Ammon's horn (tissue), 1 donor: ENCODE data around the gene CUX1.
"Not testable (repeated sequence)": the region's sequence is repeated elsewhere in the genome, so short reads cannot be mapped to it uniquely, and the experiment has no call there.

Source experiments
- DNase-seq: peaks from one replicate; pipeline ENCODE4 v3.0.0-alpha.2; 2016; ENCODE audit warnings: low spot score

The CUX1 gene

DNA sequence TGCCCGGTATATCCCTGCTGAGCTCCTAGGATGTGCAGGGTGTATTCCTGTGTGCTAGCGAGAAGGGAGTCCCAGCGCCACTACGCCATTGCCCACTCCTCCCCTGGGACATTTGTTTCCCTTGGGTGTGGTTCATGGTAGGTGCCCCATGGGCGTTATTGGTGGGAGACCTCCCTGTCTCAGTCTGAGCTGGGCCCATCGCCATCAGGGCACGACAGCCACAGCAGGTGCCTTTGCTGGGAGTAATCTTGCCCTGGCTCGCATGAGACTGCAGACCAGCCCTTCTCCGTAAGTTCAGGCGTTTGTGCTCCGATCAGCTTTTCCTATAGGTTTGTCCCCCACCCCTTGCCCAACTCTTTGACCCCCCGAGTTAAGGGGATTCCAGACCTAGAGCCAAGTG, 332.0 kb downstream of the CUX1 start:
- DNase-seq: no peak

DNA sequence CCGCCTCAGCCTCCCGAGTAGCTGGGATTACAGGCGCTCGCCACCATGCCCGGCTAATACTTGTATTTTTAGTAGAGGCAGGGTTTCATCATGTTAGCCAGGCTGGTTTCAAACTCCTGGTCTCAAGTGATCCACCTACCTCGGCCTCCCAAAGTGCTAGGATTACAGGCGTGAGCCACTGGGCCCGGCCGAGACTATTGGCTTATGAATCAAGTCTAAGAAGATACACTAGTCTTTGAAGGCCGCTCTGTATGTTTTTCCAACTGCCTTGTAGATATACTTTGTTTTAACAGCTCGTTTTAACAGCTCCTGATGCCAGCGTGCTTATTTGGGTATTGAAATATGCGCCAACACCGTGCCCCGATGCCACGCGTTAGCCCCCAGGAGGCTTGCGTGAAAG, 332.8 kb downstream of the CUX1 start:
- no peak for DNase-seq

DNA sequence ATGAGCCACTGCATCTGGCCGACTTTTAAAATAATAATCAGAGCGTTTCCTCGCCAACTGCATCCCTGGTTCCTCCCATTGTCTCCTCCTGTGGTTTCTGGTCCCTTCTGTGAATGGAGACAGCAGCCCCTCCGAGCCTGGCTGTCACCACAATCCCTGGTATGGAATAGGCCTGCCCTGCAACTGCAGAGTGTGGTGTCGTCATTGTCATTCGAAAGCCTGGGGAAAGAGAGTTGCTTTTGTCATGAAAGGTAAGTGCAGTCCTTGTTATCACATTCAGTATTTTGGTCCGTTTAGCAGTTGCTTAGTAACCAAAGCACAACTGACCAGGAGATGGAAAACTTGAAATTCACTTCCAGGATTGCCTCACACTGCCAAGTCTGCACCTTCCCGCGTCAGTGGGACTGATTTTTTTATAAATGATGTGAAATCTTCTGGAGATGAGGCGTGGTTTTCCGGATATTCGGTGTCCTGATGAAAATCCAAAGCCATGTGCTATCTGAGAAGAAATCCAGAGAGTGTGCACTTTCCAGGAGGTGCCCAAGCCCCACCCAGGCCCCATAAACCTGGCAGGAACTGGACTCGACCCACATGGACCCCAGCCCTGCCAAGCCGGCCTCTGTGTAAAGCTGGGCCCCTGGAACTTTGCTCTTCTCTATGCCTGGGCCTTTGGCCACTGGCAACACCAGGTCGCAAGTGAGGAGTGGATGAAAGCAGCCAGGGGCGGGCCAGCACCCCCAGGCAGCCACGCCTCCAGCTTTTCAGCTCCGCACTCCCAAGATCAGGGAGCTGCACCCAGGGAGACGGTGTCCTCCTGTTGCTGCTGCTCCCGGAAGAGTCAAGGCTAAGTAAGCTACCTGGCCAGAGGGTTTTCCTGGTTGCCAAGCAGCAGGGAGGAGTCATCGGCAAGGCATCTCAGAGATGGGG, 335.5 kb downstream of the CUX1 start:
- DNase-seq: no peak

DNA sequence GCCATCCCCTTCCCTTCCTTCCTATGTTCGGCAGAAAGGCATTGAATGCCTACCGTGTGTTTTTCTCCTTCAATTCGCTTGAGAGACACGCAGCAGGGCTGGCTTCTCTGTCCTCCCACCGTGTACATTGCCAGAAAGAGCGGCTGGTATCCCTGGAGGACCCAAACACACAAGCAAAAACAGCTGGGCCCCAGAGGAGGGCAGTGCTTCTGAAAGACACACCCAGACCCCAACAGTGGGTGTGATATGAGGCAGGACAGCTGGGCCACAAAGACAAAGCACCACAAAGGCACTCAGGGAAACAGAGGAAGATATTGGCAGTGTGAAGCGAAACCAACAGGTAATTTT, 336.1 kb downstream of the CUX1 start:
- DNase-seq: no peak

GRCh38 chr7:102154425-102154824, 337.0 kb downstream of the CUX1 start:
- DNase-seq: no peak

GRCh38 chr7:102155821-102156441, 338.5 kb downstream of the CUX1 start:
- DNase-seq: no peak

DNA sequence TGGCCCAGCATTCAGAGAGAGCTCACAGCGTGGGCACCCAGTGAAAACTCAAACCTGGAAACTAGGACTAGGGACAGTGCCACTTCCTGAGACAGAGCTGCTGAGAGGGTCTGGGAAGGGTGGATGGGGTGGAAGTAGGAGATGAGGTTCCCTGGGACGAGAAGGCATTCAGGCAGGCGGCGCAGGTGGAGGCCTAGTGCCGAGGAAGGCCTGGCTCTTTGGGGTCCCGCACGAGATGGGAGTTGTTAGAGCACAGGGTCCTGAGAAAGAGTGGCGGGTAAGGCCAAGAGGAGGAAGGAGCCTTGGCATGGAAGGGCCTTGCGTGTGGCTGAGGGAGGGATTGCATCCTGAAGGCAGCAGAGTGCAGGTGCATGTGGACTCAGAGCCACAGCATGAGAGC, 339.4 kb downstream of the CUX1 start:
- DNase-seq: no peak

DNA sequence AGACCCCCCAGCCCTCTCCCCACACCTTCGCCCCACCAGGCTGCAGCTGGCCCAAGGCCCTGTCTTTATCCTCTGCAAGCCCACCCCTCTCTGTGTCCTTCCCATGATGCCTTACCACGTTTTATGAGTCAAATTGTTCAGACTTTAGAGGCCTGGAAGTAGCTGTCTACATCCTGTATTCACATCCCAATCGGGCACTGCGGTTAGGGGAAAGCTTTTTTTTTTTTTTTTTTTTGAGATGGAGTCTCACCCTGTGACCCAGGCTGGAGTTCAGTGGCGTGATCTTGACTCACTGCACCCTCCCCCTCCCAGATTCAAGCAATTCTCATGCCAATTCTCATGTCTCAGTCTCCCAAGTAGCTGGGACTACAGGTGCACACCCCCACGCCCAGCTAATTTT, 347.7 kb downstream of the CUX1 start:
- no peak for DNase-seq

GRCh38 chr7:102167254-102167653, 349.8 kb downstream of the CUX1 start:
- DNase-seq: no peak

DNA sequence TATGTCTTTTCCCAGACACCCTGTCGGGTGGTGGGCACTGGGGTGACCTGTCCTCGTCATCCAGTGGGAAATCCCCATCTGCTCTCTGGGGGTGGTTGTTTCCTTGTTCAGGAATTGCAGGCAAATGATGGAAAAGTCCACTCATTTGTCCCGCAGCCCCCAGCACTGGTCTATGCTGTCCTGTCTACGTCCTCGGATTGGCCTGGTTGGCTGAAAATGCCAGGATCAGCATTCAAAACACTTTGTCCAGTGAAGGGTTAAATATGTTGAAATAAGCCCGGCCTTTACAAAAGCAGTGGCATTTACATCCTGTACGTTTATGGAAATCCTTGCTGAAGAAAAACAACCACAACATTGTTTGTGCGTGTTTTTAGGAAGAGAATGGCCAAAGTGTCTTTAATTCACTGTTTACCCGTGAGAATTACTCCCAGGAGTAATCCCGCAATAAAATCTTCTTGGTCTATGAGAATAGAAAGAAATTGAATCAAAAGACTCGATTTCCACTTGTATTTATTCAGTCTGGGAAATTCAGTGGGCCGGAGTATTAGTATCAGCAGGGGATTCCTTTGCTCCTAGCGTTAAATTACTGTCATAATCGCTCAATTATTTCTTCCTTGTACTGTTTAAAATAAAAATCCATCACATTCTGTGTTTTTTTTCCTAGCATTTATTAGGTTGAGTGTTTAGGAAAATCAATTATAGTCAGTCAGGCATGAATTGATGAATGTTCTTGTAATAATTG, 352.4 kb downstream of the CUX1 start:
- DNase-seq: no peak

DNA sequence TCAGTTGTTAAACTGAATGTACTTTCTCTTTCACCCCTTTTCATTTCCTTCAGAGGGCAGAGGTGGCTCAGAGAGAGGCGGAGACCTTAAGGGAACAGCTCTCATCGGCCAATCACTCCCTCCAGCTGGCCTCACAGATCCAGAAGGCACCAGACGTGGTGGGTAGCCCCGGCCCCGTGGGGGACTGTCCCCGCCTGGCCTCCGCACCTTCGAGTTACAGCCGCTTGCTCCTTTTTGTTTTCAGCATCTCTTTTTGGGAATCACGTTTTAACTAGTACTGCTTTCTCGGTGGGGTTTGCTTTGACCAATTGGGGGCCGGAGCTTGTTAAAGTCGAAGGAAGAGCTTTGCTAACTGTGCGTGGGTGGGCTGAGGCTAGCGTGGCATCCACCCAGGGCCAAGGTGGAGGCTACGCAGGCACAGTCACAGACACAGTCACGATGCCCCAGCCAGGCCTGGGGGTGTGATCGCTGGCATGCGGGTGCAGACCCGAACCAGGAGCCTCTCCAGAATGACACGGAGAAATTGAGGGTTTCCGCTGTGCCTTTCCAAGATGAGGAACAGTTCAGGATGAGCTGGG, 353.1 kb downstream of the CUX1 start:
- DNase-seq: no peak

DNA sequence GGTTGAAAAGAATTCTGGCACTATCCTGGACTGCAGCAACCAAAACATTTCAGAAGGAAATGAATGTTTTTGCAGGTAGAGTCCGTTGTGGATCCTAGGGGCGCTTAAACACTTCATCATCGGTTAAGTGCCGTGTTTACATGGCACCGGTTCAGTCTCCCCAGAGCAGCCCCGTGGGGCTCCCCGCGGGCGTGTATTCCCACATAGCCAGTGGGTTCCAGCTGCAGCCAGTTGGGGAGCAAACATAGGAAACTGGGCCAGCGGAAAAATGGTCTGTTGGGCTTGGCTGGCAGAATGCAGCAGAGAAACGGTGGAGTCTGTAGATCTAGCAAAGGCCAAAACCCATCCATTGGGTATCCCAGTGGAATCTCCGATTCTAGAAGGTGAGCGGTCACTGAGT, 356.2 kb downstream of the CUX1 start:
- no peak for DNase-seq

DNA sequence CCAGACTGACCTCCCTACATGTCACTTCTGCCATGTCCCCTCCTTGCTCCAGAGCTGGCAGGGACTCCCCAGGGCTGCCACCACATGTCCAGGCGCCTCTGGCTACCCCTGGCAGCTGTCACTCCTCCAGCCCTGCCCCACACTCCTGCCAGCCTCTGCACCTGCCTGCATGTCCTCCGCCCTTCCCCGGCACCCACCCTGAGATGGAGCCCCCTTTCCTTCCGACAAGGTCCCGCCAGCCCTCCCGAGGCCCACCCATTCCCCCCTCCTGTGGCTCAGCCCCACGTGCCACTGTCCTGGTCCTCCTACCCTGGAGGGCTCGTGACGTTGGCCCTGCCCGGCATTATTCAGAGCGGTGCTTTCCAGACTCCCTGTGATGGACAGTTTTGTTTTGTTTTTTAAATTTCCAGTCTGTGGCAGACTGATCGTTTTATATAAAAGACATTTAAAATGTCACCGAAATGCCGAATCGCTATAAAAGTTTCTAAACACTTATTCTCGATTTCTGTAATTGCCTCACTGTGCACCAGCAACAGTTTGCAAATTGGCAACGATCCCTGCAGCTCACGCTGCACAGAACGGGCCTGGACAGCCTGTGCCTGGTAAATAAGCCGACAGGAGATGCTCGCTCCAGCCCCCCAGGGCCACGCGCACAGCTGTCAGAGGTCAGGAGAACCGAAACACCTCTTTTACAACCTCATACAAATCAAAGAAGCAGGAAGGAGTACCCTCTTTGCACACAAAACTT, 358.2 kb downstream of the CUX1 start:
- DNase-seq: peak; percentile 66

GRCh38 chr7:102178410-102178809, 361.0 kb downstream of the CUX1 start:
- DNase-seq: no peak

DNA sequence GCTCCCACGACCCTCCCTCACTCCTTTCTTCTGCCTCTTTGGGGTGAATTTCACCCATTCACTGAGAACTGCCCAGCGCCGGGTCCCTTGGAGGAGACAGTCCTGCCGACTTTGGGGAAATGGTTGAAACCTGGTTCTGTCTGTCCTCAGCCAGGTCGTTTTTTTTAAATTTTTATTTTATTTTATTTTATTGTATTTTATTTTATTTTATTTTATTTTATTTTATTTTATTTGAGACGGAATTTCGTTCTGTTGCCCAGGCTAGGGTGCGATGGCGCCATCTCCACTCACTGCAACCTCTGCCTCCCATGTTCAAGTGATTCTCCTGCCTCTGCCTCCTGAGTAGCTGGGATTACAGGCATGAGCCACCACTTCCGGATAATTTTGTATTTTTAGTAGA, 363.3 kb downstream of the CUX1 start:
- no peak for DNase-seq

GRCh38 chr7:102181517-102181916, 364.1 kb downstream of the CUX1 start:
- DNase-seq: no peak

- DNase-seq: no peak
Observed at GRCh38 chr7:102182016-102182415, 364.6 kb downstream of the CUX1 start.

DNA sequence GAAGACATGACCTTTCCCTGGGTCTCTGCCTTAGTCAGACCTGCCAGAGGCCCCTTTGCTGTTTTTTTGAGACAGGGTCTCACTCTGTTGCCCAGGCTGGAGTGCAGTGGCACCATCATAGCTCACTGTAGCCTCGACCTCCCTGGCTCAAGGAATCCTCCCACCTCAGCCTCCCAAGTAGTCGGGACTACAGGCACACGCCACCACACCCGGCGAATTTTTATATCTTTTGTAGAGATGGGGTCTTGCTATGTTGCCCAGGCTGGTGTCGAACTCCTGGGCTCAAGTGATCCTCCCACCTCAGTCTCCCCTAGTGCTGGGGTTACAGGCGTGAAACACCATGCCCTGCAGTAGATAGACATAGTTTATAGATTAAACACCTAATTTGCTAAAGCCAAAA, 366.4 kb downstream of the CUX1 start:
- not testable (repeated sequence) for DNase-seq

- DNase-seq: no peak
Observed at GRCh38 chr7:102184303-102184702, 366.9 kb downstream of the CUX1 start.

DNA sequence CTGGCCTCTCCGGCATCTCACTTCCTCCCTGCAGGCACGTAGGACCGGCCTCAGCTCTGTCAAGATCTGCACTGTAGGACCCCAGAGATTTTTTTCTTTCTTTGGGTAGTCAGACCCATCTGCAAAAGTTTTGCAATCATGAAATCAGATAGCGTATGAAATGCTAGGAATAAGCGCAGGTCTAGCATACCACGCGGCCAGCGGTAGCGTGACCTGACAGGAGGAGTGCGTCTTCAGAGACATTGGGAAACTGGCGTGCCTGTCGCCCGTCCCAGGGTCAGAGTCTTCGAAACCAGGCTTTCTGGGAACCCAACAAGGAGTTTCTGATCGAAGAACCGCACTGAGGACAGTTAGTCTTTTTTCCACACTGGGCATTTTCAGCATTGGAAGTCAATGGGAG, 368.4 kb downstream of the CUX1 start:
- no peak for DNase-seq

- DNase-seq: no peak
Observed at GRCh38 chr7:102186306-102186705, 368.9 kb downstream of the CUX1 start.

- DNase-seq: no peak
Observed at GRCh38 chr7:102188746-102189145, 371.3 kb downstream of the CUX1 start.
